GM12872 (cell line): ENCODE data around the gene SAP30.

Source experiments
- CTCF ChIP-seq: IDR thresholded peaks from 3 replicates; pipeline ENCODE4 v1.5.1; 2011; ENCODE audit warnings: low read depth, mild to moderate bottlenecking, low read length, moderate library complexity; ENCODE audit not compliant: insufficient read depth

The SAP30 gene

GRCh38 chr4:173333658-173334084, 37.1 kb upstream of the SAP30 start:
- TF ChIP-seq CTCF, result no peak

DNA sequence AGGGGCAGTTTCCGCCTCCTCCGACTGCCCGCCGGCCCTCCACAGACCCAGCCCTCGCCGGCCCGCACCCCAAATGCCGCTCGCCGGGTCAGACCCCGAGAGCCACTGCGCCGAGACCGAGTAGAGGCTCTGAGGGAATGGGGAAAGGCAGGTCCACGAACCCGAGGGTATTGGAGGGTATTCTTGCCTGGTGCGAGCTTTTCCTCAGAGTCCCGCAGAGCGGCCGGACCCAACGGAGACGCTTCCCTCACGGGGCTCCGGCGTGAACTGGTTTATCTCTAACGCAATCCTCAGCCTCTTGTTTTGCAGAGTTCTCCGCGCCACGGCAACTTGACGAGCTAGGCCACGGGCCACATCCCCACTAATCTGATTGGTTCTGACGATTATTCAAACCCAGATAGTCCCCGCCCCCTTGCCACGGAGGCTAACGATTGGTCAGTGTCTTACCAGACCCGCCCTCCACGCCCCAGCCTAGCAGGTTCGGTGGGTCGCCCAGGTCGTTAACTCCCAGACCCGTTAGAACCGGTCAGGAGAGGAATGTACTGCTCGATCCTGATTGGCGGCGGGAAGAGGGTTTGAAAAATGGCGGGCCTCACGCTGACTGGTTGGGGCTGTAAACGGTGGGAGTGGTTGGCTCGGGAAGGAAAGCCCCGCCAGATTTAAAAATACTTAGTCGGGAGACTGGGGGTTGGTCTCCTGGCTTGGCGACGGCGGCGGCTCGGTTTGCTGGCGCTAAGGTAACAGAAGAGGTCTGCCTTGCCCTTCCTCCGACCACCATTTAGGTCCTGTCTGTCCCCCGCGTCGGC, 36.5 kb upstream of the SAP30 start, which contains the start of gene HMGB2:
TSS of gene HMGB2 (minus strand) at position 274 of the 806 bp plus-strand sequence. CDS start 709 bp downstream, outside the sequence.
- no peak for TF ChIP-seq CTCF

DNA sequence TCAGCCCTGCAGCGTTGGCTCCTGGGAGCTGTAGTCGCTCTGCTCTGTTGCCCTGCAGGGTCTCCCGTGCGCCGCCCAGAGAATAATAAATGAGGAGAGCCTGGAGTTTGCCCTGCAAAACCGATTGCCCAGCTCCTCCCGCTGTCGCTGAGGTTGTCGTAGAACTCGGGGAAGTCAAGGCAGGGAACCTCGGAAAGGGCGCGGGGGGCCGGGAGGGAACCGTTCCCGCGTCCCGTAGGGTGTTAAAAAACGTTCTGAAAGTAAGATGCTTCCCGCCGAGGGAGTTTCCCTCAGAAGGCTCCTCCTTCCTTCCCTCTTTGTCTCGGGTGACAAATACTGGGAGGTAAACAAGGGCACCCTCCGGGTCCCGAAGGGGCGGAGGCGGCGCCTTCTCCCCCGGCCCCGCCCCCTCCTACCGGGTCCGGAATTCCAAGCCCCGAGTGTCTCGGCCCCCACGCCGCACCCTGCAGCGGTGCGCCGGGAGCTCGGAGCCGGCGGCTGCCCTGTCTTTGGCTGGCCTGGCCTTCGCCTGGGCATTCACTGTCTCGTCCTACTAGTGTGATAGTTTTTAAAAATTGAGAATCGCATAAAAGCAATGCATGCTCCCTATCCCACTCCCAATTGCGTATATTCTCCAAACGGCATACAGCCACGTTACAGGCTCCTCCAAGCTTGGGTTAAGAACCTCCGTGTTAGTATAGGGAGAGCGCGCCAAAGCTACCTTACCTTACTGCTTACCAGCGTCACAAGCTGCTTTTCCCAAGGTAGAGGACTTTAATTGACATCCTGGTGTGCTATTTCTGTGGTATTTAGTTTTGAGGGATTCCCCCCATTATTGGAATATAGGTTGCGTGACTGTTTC, 35.6 kb upstream of the SAP30 start:
- no peak for TF ChIP-seq CTCF

DNA sequence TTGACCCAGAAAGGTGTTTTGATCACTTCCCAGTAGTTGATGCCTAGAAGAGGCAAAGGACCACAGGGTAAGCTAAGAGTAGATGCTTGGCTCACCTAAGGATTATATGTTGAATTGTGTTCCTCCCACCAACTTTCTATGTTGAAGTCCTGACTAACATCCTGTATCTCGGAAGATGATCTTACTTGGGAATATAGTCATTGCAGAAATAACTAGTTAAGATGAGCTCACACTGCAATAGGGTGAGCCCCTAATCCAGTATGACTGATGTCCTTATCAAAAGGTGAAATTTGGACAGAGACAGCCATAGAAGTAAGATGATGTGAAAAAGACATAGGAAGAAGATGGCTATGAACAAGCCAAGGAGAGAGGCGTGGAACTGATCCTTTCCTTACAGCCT, 33.3 kb upstream of the SAP30 start:
- TF ChIP-seq CTCF, result no peak

- no peak for TF ChIP-seq CTCF
Measured at GRCh38 chr4:173343832-173344397, 26.8 kb upstream of the SAP30 start.

DNA sequence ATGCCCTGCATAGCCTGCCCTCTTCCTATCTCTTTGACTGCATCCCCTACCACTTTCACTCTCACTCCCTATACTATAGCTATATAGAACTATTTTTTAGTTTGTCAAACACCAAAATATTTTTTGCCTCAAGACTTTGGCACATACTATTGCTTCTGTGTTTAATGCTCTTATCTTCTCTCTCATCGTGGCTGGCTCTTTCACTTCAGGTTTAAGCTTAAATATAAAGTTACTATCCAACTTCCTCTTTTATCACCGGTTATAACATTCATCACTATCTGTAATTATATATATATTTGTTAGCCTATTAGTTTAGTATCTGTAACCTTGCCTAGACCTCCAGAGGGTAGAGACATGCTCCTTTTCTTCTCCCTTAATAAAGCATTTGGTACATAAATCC, 25.1 kb upstream of the SAP30 start:
- no peak for TF ChIP-seq CTCF

GRCh38 chr4:173346074-173346473, 24.7 kb upstream of the SAP30 start:
- TF ChIP-seq CTCF, result no peak
